ENCODE results near the gene SMIM10L1. TPM values are rescaled to one million over a fixed set of nuclear protein-coding genes. Genes with fewer than 3 reads are reported as not detected.

Gene SMIM10L1
- total RNA-seq, 1 donor from 2014 or later: 3.2 TPM

DNA sequence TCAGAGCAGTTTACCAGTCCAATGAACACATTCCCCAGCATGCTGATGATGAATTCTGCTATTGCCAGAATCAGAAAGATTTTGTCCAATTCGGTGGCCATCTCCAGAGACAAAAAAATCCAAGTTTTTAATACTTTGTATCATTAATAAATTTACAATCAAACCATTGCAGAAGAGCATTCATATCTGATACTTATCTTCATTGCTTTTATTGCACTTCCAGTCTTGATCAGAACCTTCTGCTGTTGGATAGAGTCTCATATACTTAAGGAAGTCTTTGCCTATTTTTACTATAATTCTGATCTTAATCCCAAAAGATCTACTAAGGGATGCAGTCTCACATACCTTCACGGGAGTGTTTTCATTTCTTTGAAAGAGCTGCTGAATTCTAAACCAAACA lies 15.8 kb downstream of the SMIM10L1 start, which contains the start of gene TAS2R42:
TAS2R42 (minus strand) TSS at position 101 of the 400 bp plus-strand sequence; CDS start at position 101, 0 bp downstream.
- no peak for DNase-seq (ENCODE audit: low read depth)
- Histone ChIP-seq H3K4me3 (ENCODE audit: low read depth, low read length) (no peak within 1 kb of the TSS), H3K27me3 (ENCODE audit: control insufficient read depth, insufficient read depth, low read length) (peaks cover 2% of the 10 kb centered on the region), H3K36me3 (ENCODE audit: control insufficient read depth, insufficient read depth, low read length) (no peaks in the 10 kb centered on the region)
- FAIRE-seq: no peak
- TF ChIP-seq, protein P1, sequence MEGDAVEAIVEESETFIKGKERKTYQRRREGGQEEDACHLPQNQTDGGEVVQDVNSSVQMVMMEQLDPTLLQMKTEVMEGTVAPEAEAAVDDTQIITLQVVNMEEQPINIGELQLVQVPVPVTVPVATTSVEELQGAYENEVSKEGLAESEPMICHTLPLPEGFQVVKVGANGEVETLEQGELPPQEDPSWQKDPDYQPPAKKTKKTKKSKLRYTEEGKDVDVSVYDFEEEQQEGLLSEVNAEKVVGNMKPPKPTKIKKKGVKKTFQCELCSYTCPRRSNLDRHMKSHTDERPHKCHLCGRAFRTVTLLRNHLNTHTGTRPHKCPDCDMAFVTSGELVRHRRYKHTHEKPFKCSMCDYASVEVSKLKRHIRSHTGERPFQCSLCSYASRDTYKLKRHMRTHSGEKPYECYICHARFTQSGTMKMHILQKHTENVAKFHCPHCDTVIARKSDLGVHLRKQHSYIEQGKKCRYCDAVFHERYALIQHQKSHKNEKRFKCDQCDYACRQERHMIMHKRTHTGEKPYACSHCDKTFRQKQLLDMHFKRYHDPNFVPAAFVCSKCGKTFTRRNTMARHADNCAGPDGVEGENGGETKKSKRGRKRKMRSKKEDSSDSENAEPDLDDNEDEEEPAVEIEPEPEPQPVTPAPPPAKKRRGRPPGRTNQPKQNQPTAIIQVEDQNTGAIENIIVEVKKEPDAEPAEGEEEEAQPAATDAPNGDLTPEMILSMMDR (IDR thresholded peaks at IDR 0.05; ENCODE audit: insufficient read depth, low read length, severe bottlenecking): no peak

DNA sequence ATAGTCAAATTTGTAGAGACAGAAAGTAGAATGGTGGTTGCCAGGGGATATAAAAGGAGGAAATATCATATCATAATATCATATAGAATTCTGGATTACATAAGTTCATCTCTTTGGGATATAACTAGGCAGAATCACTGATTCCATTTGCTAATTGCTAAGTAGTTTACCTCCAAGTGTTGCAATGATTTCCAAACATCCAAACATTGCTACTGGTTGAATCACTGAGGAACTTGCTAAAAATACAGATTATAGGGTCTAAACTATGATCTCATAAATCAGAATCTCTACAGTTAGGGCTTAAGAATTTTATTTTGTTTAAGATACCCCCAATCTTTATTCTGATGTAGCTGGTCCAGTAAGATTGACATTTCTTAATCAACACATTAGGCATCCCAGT lies 31.8 kb downstream of the SMIM10L1 start:
- FAIRE-seq (no peak), DNase-seq (ENCODE audit: low read depth) (peak; percentile 18)
- Histone ChIP-seq H3K4me3 (ENCODE audit: low read depth, low read length) (no peak overlapping the region), H3K36me3 (ENCODE audit: control insufficient read depth, insufficient read depth, low read length) (no peaks in the 10 kb centered on the region), H3K27me3 (ENCODE audit: control insufficient read depth, insufficient read depth, low read length) (no peaks in the 10 kb centered on the region)
- TF ChIP-seq, protein P1 (IDR thresholded peaks at IDR 0.05; ENCODE audit: insufficient read depth, low read length, severe bottlenecking): no peak

DNA sequence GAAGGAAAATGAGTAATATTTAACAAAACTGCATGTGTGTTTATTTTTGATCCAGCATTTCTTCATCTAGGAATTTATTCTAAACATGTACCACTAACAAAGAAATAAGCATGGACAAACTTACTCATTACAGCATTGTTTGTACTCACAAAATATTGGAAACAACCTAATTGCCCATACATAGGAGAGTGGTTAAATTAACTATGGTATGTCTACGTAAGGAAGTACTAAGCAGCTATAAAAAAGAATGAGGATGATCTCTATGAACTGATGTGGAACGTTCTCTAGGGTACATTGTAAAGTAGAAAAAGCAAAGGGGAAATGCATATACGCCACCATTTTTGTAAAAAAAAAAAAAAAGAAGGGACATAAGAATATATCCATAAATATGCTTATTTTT lies 33.2 kb downstream of the SMIM10L1 start:
- TF ChIP-seq, protein P1 (IDR thresholded peaks at IDR 0.05; ENCODE audit: insufficient read depth, low read length, severe bottlenecking): no peak
- H3K27me3 ChIP-seq (ENCODE audit: control insufficient read depth, insufficient read depth, low read length): no peaks in the 10 kb centered on the region
- H3K36me3 ChIP-seq (ENCODE audit: control insufficient read depth, insufficient read depth, low read length): no peaks in the 10 kb centered on the region
- DNase-seq (ENCODE audit: low read depth): no peak
- no peak for FAIRE-seq
- no peak overlapping the region for H3K4me3 ChIP-seq (ENCODE audit: low read depth, low read length)

GRCh38 chr12:11209113-11209512 lies 38.1 kb downstream of the SMIM10L1 start:
- TF ChIP-seq, protein P1 (IDR thresholded peaks at IDR 0.05; ENCODE audit: insufficient read depth, low read length, severe bottlenecking): no peak
- DNase-seq (ENCODE audit: low read depth): no peak
- no peak for FAIRE-seq

More at GRCh38 chr12:11209113-11209512, 38.1 kb downstream of the SMIM10L1 start:
- no peaks in the 10 kb centered on the region for H3K36me3 ChIP-seq (ENCODE audit: control insufficient read depth, insufficient read depth, low read length)
- no peaks in the 10 kb centered on the region for H3K27me3 ChIP-seq (ENCODE audit: control insufficient read depth, insufficient read depth, low read length)
- no peak overlapping the region for H3K4me3 ChIP-seq (ENCODE audit: low read depth, low read length)

Other genes with a start within 250 kb of the SMIM10L1 start
- 0.38 TPM in 1 of 2 replicates, not detected in the other for gene PRH2, start 242.0 kb upstream of the SMIM10L1 start, total RNA-seq
- gene TAS2R14, start 231.9 kb upstream of the SMIM10L1 start, total RNA-seq: 1.1 and 1.2 TPM in 2 replicates
- gene TAS2R50, start 184.3 kb upstream of the SMIM10L1 start, total RNA-seq: 1.0 and 2.1 TPM in 2 replicates
- gene TAS2R20, start 172.9 kb upstream of the SMIM10L1 start, total RNA-seq: 1.8 and 2.0 TPM in 2 replicates
- gene TAS2R19, start 148.6 kb upstream of the SMIM10L1 start, total RNA-seq: 2.4 and 3.9 TPM in 2 replicates
- gene TAS2R31, start 139.8 kb upstream of the SMIM10L1 start, total RNA-seq: 1.3 and 2.0 TPM in 2 replicates
- gene TAS2R46, start 108.9 kb upstream of the SMIM10L1 start, total RNA-seq: 0.90 and 2.1 TPM in 2 replicates
- 0.79 and 1.3 TPM in 2 replicates for gene TAS2R43, start 78.9 kb upstream of the SMIM10L1 start, total RNA-seq
- gene TAS2R30, start 36.5 kb upstream of the SMIM10L1 start, total RNA-seq: 3.1 and 4.5 TPM in 2 replicates
- gene TAS2R42, start 15.7 kb downstream of the SMIM10L1 start, total RNA-seq: not detected in 2 replicates
- not detected in 2 replicates for gene PRB3, start 98.5 kb downstream of the SMIM10L1 start, total RNA-seq
- gene PRB4, start 139.2 kb downstream of the SMIM10L1 start, total RNA-seq: not detected in 2 replicates
- gene PRB2, start 224.4 kb downstream of the SMIM10L1 start, total RNA-seq: not detected in 2 replicates

All from bronchial epithelial cell (primary cell).